A549 (cell line): ENCODE data around the gene FAN1.

Experiments used
- POLR2A ChIP-seq: IDR thresholded peaks from 2 replicates; pipeline ENCODE4 v1.6.1; 2012; ENCODE audit warnings: mild to moderate bottlenecking, low read length
- TF ChIP-seq, protein P1 (sequence below): fragments of >200 bp; sonication (Bioruptor Twin); formaldehyde crosslinking; IDR thresholded peaks from 3 replicates; pipeline ENCODE4 v1.5.1; 2016

DNA sequence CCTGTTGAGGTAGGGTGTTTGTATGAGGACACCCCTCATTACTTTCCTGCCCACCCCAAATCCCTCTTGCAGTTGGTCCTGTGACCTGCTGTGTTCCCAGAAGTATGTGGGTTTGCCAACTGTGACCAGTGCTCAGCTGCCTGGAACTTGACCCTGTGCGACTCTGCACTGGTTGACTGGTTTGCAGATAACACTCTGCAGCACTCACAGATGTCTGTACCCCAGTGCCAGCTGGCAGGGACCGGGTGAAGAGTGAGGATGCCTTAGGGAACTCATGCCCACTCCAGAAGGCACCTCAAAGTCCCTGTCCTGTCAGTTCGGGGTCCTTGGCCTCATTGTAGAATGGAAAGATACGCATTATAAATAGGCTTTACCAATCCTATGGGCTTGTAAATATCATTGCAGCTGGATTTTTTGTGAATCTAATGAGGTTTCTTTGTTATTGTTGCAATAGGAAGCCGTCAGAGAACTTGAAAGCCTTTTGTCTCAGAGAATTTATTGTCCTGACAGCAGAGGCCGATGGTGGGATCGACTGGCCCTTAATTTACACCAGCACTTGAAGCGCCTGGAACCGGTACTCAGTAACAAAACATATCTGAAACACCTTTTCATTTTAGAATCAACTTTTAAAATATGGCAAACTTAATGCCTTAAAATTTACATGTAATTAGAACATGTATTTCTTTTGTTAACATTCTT lies 18.2 kb downstream of the FAN1 start:
- TF ChIP-seq, protein P1, sequence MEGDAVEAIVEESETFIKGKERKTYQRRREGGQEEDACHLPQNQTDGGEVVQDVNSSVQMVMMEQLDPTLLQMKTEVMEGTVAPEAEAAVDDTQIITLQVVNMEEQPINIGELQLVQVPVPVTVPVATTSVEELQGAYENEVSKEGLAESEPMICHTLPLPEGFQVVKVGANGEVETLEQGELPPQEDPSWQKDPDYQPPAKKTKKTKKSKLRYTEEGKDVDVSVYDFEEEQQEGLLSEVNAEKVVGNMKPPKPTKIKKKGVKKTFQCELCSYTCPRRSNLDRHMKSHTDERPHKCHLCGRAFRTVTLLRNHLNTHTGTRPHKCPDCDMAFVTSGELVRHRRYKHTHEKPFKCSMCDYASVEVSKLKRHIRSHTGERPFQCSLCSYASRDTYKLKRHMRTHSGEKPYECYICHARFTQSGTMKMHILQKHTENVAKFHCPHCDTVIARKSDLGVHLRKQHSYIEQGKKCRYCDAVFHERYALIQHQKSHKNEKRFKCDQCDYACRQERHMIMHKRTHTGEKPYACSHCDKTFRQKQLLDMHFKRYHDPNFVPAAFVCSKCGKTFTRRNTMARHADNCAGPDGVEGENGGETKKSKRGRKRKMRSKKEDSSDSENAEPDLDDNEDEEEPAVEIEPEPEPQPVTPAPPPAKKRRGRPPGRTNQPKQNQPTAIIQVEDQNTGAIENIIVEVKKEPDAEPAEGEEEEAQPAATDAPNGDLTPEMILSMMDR = no peak
- no peak for TF ChIP-seq POLR2A
